IPS DF 6.9 (cell line): ENCODE data around the gene VEGFC.

Experiments used
- DNase-seq: peaks from one replicate; pipeline ENCODE4 v3.0.0-alpha.2; 2013; ENCODE audit warnings: low read depth, low spot score
- H3K27ac ChIP-seq: one replicate; pipeline ENCODE4 v1.5.1; 2013; ENCODE audit warnings: low read length, control low read depth
- H3K27me3 ChIP-seq: 2 replicates; pipeline ENCODE4 v1.6.1; 2013; ENCODE audit warnings: mild to moderate bottlenecking, low read length; ENCODE audit not compliant: control insufficient read depth, insufficient read depth
- H3K36me3 ChIP-seq: 2 replicates; pipeline ENCODE4 v1.6.1; 2013; ENCODE audit warnings: low read length; ENCODE audit not compliant: control insufficient read depth, insufficient read depth
- H3K4me1 ChIP-seq: 2 replicates; pipeline ENCODE4 v1.6.1; 2013; ENCODE audit warnings: low read length; ENCODE audit not compliant: control insufficient read depth, insufficient read depth
- H3K4me3 ChIP-seq: 2 replicates; pipeline ENCODE4 v1.5.1; 2013; ENCODE audit warnings: mild to moderate bottlenecking, low read length
- H3K9me3 ChIP-seq: 2 replicates; pipeline ENCODE4 v1.6.1; 2013; ENCODE audit warnings: low read length, inconsistent platforms; ENCODE audit not compliant: control insufficient read depth, insufficient read depth
- WGBS: extraction: QIAGEN DNeasy Blood & Tissue Kit; methylation state at CpG from one replicate; pipeline ENCODE4 v1.1.7; 2013; ENCODE audit warnings: mixed read lengths, missing lambda C conversion rate; ENCODE audit not compliant: insufficient read length, insufficient coverage; 5-methylcytosine and 5-hydroxymethylcytosine counted together

The VEGFC gene

DNA sequence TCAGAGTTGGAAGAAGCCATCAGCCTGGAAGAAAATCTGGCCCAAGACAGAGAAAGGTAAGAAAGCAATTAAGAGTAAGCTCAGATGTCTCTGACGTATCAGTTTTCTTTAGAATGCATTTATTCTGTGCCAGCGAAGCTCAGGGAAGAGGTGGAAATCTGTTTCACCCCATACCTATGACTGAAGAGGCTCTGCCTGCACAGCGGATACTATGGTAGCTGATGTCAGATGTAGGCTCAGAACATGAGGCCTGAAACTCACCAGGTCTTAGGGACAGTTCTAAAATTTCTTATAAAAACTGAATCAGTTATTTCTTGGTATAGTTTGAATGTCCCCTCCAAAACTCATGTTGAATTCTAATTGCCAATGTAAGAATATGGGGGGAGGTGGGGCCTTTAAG lies 30.9 kb downstream of the VEGFC start:
- H3K27ac ChIP-seq, result no peak overlapping the region
- H3K36me3 ChIP-seq, result no peaks in the 10 kb centered on the region
- H3K4me1 ChIP-seq, result no peaks in the 10 kb centered on the region
- H3K27me3 ChIP-seq, result no peaks in the 10 kb centered on the region
- DNase-seq, result no peak
- no peak overlapping the region for H3K4me3 ChIP-seq
- WGBS, result no CpG with 5 or more reads among the region's 3 CpGs
- H3K9me3 ChIP-seq, result no peaks in the 10 kb centered on the region

DNA sequence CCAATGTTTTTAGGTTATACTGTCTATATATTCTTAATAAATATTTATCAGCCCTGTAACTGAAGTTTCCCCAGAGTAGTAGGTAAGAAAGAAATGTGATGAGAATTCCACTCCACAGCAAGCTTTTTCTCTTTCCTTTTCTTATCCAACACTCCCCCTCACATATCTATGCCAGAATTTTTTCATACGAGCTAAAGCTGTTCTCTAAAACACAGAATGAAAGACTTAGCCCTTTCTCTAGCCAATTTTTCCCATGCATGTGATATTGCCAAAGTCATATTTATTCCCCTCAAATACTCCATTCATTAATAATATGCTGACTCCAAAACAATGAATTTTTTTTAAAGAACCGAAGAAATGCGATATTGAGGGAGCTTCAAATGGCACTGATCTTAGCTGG lies 32.3 kb downstream of the VEGFC start:
- no CpG with 5 or more reads among the region's 3 CpGs for WGBS
- Histone ChIP-seq H3K4me3 (no peak overlapping the region), H3K4me1 (no peaks in the 10 kb centered on the region), H3K36me3 (no peaks in the 10 kb centered on the region), H3K27me3 (no peaks in the 10 kb centered on the region), H3K9me3 (no peaks in the 10 kb centered on the region), H3K27ac (no peak overlapping the region)
- DNase-seq, result no peak

DNA sequence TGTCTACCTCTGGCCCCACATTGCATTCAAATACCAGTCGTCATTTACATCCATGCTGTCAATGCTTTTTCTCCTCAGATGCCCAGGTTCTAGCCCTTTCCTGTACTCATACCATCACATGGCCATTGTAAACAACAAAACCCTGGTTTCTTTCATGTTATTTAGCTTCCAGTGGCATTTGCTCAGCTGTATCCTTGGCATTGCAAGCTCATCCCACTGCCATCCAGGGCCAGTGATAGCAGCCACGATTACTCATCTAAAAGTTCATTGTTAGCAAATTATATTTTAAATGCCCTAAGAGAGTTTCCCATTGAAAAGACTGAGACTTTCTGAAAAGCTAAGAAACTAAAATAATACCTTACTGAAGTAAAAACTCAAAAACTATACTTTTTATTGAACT lies 34.0 kb downstream of the VEGFC start:
- H3K27ac ChIP-seq, result no peak overlapping the region
- no peaks in the 10 kb centered on the region for H3K27me3 ChIP-seq
- WGBS, result no CpG with 5 or more reads among the region's 2 CpGs
- H3K4me3 ChIP-seq, result no peak overlapping the region
- no peaks in the 10 kb centered on the region for H3K4me1 ChIP-seq
- DNase-seq, result no peak
- no peaks in the 10 kb centered on the region for H3K9me3 ChIP-seq
- no peaks in the 10 kb centered on the region for H3K36me3 ChIP-seq

DNA sequence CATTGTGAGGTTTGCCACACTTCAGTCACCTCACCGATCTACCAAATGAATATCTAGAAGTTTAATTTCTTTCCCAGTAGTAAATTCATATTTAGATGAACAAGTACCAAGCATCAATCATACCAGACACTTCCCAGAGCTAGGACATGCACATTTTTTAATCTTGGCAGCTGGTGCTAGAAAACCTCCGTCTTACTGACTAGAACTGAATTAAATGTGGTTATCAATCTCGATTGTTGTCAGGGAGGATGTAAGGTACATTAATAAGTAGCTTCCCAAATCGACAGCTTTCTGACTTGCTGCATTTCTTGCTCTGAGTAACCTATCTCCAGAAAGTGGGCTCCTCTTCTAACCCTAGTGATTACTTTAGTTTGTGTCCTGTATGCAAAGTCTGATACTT lies 34.4 kb downstream of the VEGFC start:
- DNase-seq, result no peak
- Histone ChIP-seq H3K27me3 (no peaks in the 10 kb centered on the region), H3K9me3 (no peaks in the 10 kb centered on the region), H3K4me3 (no peak overlapping the region), H3K36me3 (no peaks in the 10 kb centered on the region), H3K4me1 (no peaks in the 10 kb centered on the region), H3K27ac (no peak overlapping the region)
- no CpG with 5 or more reads among the region's 4 CpGs for WGBS

- no peaks in the 10 kb centered on the region for H3K9me3 ChIP-seq
- no peak overlapping the region for H3K27ac ChIP-seq
- no peak overlapping the region for H3K4me3 ChIP-seq
- WGBS, result 100% methylated on average over 1 of the region's 2 CpGs
- H3K4me1 ChIP-seq, result no peaks in the 10 kb centered on the region
- DNase-seq, result no peak
- no peaks in the 10 kb centered on the region for H3K27me3 ChIP-seq
- H3K36me3 ChIP-seq, result no peaks in the 10 kb centered on the region
These were observed 37.1 kb downstream of the VEGFC start for GRCh38 chr4:176755613-176756012.

DNA sequence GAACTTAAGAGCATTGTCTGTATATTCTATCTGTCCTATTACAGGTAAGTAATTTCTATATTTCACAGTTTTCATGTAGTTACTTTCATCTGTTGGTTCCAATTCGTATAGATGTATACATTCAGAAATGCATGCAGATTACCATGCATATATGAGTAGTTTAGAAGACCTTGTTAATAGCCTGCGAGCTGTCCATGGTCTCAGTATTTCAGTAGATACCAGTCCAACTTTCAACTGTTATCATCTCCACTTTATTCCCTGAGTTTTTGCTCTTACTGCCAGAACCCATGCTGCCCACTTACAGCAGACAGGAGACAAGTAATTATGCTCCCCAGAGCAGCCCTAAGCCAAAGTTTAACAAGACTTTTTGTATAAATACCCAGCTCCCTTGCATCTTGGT lies 37.7 kb downstream of the VEGFC start:
- no peaks in the 10 kb centered on the region for H3K4me1 ChIP-seq
- H3K27ac ChIP-seq, result no peak overlapping the region
- DNase-seq, result no peak
- no peaks in the 10 kb centered on the region for H3K27me3 ChIP-seq
- no CpG with 5 or more reads among the region's 2 CpGs for WGBS
- H3K9me3 ChIP-seq, result no peaks in the 10 kb centered on the region
- H3K4me3 ChIP-seq, result no peak overlapping the region
- H3K36me3 ChIP-seq, result no peaks in the 10 kb centered on the region

DNA sequence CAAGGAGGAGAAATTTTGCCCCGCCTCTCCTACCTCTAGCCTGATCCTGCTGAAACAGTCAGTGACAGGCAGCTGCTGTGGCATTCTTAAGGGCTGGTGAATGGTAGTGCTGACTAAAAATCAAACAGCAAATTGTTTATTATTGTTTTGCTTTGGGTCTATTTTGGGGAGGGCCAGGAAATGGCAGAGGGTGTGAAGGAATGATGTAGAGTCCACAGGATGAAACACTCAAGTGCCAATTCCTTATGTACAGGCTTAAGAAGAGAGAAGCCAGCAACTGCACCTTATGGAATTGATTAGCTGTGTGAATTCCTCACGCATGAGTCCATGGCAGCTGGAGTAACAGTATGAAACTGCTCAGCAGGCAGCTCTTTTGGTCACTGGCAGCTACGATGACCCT lies 39.7 kb downstream of the VEGFC start:
- no peak overlapping the region for H3K4me3 ChIP-seq
- no CpG with 5 or more reads among the region's 3 CpGs for WGBS
- no peaks in the 10 kb centered on the region for H3K9me3 ChIP-seq
- H3K4me1 ChIP-seq, result no peaks in the 10 kb centered on the region
- no peak overlapping the region for H3K27ac ChIP-seq
- no peaks in the 10 kb centered on the region for H3K27me3 ChIP-seq
- H3K36me3 ChIP-seq, result no peaks in the 10 kb centered on the region
- DNase-seq, result no peak

- no peaks in the 10 kb centered on the region for H3K36me3 ChIP-seq
- no peaks in the 10 kb centered on the region for H3K27me3 ChIP-seq
- no CpG with 5 or more reads among the region's 6 CpGs for WGBS
- no peaks in the 10 kb centered on the region for H3K9me3 ChIP-seq
- H3K27ac ChIP-seq, result no peak overlapping the region
- DNase-seq, result no peak
- no peaks in the 10 kb centered on the region for H3K4me1 ChIP-seq
- H3K4me3 ChIP-seq, result no peak overlapping the region
These were observed 40.5 kb downstream of the VEGFC start for GRCh38 chr4:176752191-176752749.

DNA sequence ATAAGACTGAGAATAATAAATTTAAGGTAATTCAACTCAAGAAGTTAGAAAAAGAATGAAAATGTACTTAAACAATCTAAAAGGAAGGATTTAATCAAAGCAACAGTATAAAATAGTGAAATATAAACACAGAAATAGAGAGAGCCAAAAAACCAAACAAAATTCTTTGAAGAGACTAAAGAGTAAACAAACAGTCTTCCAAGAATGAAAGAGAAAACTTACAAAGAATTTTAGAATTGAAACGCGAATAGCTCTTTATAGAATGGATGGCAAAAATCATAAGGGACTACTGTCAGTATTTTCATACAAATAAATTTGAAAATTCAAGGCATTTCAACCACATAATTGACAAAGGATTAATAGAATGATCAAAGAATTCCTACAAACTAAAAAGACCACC lies 41.7 kb downstream of the VEGFC start:
- Histone ChIP-seq H3K9me3 (no peaks in the 10 kb centered on the region), H3K27ac (no peak overlapping the region), H3K4me3 (no peak overlapping the region), H3K4me1 (no peaks in the 10 kb centered on the region), H3K36me3 (no peaks in the 10 kb centered on the region), H3K27me3 (no peaks in the 10 kb centered on the region)
- DNase-seq, result no peak
- no CpG with 5 or more reads among the region's 2 CpGs for WGBS

GRCh38 chr4:176746846-176747245 lies 45.9 kb downstream of the VEGFC start:
- DNase-seq, result no peak
- WGBS, result no CpG with 5 or more reads among the region's 3 CpGs
- Histone ChIP-seq H3K4me3 (no peak overlapping the region), H3K36me3 (no peaks in the 10 kb centered on the region), H3K27ac (no peak overlapping the region), H3K4me1 (no peaks in the 10 kb centered on the region), H3K9me3 (no peaks in the 10 kb centered on the region), H3K27me3 (no peaks in the 10 kb centered on the region)

- Histone ChIP-seq H3K36me3 (no peaks in the 10 kb centered on the region), H3K4me1 (no peaks in the 10 kb centered on the region), H3K9me3 (no peaks in the 10 kb centered on the region), H3K27ac (no peak overlapping the region), H3K27me3 (no peaks in the 10 kb centered on the region), H3K4me3 (no peak overlapping the region)
- no peak for DNase-seq
These were observed 46.8 kb downstream of the VEGFC start for GRCh38 chr4:176745902-176746301.
